Measurements from ENCODE around the gene CECR2.

DNA sequence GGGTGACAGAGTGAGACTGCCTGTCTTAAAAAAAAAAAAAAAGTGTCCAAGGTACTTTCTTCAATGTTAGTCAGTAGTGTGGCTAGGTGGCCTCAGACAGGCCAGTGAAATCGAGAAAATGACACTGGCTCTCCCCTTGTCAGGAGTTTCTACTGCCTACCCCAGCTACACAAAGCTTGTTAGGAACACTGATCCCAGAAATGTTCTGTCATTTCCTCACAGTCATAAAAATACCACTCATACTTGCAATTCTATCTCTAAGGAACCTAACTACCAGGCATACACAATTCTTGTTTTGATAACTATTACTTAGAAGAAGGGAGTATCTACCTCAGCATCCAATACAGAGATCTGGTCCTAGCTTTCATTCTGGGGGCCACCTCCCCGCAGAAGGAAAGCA lies 228.0 kb downstream of the CECR2 start:
- TF ChIP-seq ZNF274 (IDR thresholded peaks at IDR 0.05; ENCODE audit: low read depth, low read length) (no peak), YY1 (IDR thresholded peaks at IDR 0.05; ENCODE audit: insufficient read depth, insufficient read length) (no peak)
